Prostate gland (tissue), 2 donors: ENCODE data around the gene GRAP2. TPM values are rescaled to one million over a fixed set of nuclear protein-coding genes. Genes with fewer than 3 reads are reported as not detected.

ENCODE experiments used
- DNase-seq: peaks from one replicate; pipeline ENCODE4 v3.0.0-alpha.2; 2019; ENCODE audit warnings: low spot score
- H3K27ac ChIP-seq, 2 donors: fragments of 200-600 bp; sonication (generic); 2 replicates each; pipeline ENCODE4 v1.5.1; 2017 to 2019
- H3K27me3 ChIP-seq: fragments of 200-600 bp; sonication (generic); replicated peaks from 2 replicates; pipeline ENCODE4 v1.5.1; 2019; ENCODE audit not compliant: insufficient read depth
- H3K36me3 ChIP-seq, 2 donors: fragments of 200-600 bp; sonication (generic); 1 replicate in 1 of 2; 2 replicates in 1 of 2; pipeline versions ENCODE4 v1.5.1 to v1.8.1; 2017 to 2019
- H3K4me1 ChIP-seq: fragments of 200-600 bp; sonication (generic); replicated peaks from 2 replicates; pipeline ENCODE4 v1.5.1; 2019
- H3K4me3 ChIP-seq, 2 donors: fragments of 200-600 bp; sonication (generic); 2 replicates each; pipeline ENCODE4 v1.5.1; 2017 to 2019
- H3K9me3 ChIP-seq: fragments of 200-600 bp; sonication (generic); 2 replicates; pipeline ENCODE4 v1.5.1; 2017
- POLR2A ChIP-seq: fragments of 450-650 bp; IDR thresholded peaks from one replicate; pipeline ENCODE4 v1.6.1; 2016; ENCODE audit warnings: antibody characterized with exemption, mild to moderate bottlenecking
- POLR2AphosphoS5 ChIP-seq: sonication (generic); formaldehyde crosslinking; IDR thresholded peaks from one replicate; pipeline ENCODE4 v1.6.1; 2017; ENCODE audit warnings: antibody characterized with exemption
- WGBS: methylation state at CpG from one replicate; pipeline ENCODE4 v1.1.5; 2018; 5-methylcytosine and 5-hydroxymethylcytosine counted together
- intact Hi-C: fragments of 100-400 bp; cut with DNase I; formaldehyde crosslinking; loops from one replicate; pipeline ENCODE4 v1.14.2; 2022
- total RNA-seq, 2 donors: library from RNA; depleted of rRNA; stranded (reverse); fragments of >200 nt; gene quantifications; one replicate each; pipeline ENCODE4 v1.1.0, GENCODE V29; 2016
- TF ChIP-seq, protein P1 (sequence below), 4 experiments: fragments of 200-600 bp in 2 of 4; fragments of 450-650 bp in 2 of 4; sonication (generic) in 2 of 4; IDR thresholded peaks; 1 replicate in 3 of 4; 2 replicates in 1 of 4; pipeline ENCODE4 v1.5.1; 2016 to 2019; ENCODE audit warnings: antibody characterized with exemption in 4 of 4, mild to moderate bottlenecking in 2 of 4, moderate library complexity in 2 of 4

The GRAP2 gene
- total RNA-seq, 2 donors from 2014 or later, result 0.91 to 2.2 TPM

DNA sequence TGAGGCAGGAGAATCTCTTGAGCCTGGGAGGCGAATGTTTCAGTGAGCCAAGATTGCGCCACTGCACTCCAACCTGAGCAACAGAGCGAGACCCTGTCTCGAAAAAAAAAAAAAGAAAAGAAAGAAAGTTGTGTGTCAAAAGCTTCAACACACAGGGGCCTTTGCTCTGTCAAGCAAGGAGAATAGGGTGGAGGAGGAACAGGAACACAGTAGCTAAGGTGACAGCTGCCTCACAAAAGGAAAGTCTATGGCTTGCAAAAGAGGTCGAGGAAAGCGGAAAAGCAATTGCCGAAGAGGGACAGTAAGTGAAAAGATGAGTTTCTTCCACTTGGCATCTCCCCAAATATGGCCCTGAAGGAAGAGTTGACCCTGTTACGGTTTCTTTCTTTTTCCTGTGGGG is 32.9 kb downstream of the GRAP2 start:
- TF ChIP-seq POLR2A (no peak), POLR2AphosphoS5 (no peak)
- TF ChIP-seq, protein P1, sequence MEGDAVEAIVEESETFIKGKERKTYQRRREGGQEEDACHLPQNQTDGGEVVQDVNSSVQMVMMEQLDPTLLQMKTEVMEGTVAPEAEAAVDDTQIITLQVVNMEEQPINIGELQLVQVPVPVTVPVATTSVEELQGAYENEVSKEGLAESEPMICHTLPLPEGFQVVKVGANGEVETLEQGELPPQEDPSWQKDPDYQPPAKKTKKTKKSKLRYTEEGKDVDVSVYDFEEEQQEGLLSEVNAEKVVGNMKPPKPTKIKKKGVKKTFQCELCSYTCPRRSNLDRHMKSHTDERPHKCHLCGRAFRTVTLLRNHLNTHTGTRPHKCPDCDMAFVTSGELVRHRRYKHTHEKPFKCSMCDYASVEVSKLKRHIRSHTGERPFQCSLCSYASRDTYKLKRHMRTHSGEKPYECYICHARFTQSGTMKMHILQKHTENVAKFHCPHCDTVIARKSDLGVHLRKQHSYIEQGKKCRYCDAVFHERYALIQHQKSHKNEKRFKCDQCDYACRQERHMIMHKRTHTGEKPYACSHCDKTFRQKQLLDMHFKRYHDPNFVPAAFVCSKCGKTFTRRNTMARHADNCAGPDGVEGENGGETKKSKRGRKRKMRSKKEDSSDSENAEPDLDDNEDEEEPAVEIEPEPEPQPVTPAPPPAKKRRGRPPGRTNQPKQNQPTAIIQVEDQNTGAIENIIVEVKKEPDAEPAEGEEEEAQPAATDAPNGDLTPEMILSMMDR (IDR thresholded peaks at IDR 0.05), result no peak
- intact Hi-C loops, result no loop called here
- WGBS, result 90% methylated on average over 8 of the region's 8 CpGs
- no peaks in the 10 kb centered on the region for H3K4me1 ChIP-seq
- DNase-seq, result no peak
- H3K27ac ChIP-seq, result no peak overlapping the region
- H3K4me3 ChIP-seq, result no peak overlapping the region
- no peaks in the 10 kb centered on the region for H3K36me3 ChIP-seq
- H3K27me3 ChIP-seq, result no peaks in the 10 kb centered on the region
- no peaks in the 10 kb centered on the region for H3K9me3 ChIP-seq

DNA sequence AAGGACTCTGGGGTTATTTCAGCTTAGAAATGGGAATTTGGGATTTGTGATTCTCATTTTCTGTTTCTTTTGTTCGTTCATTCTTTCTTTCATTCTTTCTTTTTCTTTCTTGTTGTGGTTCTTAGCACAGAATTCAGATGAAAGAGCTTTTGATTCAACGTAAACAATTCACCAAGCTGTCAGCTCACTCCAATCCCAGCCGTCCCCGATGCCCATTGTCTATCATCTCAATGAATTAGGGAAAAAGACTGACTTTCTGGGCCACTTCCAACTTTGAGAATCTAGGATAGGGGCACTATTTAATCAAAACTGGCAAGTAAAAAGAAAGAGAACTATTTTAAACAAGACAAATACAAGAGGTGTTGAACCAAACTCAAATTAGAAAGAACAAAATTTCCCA is 34.2 kb downstream of the GRAP2 start:
- intact Hi-C loops, result no loop called here
- DNase-seq, result no peak
- H3K27ac ChIP-seq, result no peak overlapping the region
- H3K9me3 ChIP-seq, result no peaks in the 10 kb centered on the region
- no peaks in the 10 kb centered on the region for H3K27me3 ChIP-seq
- no peaks in the 10 kb centered on the region for H3K4me1 ChIP-seq
- no peak for TF ChIP-seq POLR2AphosphoS5
- no peak for TF ChIP-seq POLR2A
- TF ChIP-seq, protein P1 (IDR thresholded peaks at IDR 0.05), result no peak
- H3K36me3 ChIP-seq, result no peaks in the 10 kb centered on the region
- 70% methylated on average over 4 of the region's 4 CpGs for WGBS
- no peak overlapping the region for H3K4me3 ChIP-seq

DNA sequence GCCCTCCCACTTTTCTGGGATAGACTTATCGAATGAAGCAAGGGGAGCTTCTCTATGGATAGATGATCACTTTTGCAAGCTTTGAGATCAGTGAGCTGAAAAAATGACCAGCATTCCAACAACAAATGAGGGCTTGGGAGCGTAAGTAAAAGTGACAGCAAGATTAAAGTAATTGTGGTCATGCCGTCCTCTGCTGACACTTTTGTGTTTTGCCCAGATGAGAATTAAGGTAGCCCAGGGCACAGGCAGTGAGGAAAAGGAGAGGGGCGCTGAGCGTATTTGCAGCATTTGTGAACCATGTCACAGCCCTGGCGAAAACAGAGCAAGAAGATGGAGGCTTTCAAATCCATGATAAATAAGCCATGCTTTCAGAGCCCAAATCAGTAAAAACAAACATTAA is 34.7 kb downstream of the GRAP2 start:
- Histone ChIP-seq H3K36me3 (no peaks in the 10 kb centered on the region), H3K4me3 (no peak overlapping the region), H3K27ac (no peak overlapping the region), H3K9me3 (no peaks in the 10 kb centered on the region), H3K4me1 (no peaks in the 10 kb centered on the region), H3K27me3 (no peaks in the 10 kb centered on the region)
- intact Hi-C loops, result no loop called here
- WGBS, result 54% methylated on average over 6 of the region's 6 CpGs
- no peak for DNase-seq
- TF ChIP-seq POLR2AphosphoS5 (no peak), POLR2A (no peak)
- TF ChIP-seq, protein P1 (IDR thresholded peaks at IDR 0.05), result no peak

DNA sequence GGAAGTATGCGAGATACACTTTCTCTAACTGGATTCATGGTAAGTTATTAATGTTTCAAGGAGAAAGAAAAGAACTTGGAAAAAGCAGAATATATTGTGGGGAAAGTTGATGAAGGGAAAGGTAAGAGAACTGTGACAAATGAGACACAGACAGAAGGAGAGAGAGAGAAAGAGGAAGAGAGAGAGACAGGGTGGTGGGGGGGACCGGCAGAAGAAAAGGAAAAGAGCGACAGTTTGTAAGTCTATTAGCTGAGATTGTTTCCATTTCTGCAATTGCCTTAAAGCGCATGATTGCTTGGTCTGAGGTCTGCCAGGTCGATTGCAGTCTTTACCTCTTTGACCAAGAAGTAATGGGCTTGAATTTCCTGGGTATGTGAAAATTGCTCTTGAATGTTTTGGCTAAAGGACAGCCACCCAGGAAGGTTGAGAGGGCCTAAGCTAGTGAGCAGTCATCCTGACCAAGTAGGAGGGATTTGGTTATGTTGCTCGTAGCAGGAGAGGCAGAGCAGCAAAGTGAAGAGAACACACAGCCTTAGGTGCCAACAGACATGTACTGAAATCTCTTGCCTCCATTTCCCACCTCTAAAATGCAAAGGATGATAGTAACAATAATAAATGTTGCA is 35.8 kb downstream of the GRAP2 start:
- DNase-seq, result no peak
- H3K36me3 ChIP-seq, result no peaks in the 10 kb centered on the region
- TF ChIP-seq POLR2AphosphoS5 (no peak), POLR2A (no peak)
- TF ChIP-seq, protein P1 (IDR thresholded peaks at IDR 0.05), result no peak
- H3K9me3 ChIP-seq, result no peaks in the 10 kb centered on the region
- H3K27ac ChIP-seq, result no peak overlapping the region
- H3K4me3 ChIP-seq, result no peak overlapping the region
- no peaks in the 10 kb centered on the region for H3K4me1 ChIP-seq
- 83% methylated on average over 6 of the region's 6 CpGs for WGBS
- intact Hi-C loops, result no loop called here
- no peaks in the 10 kb centered on the region for H3K27me3 ChIP-seq

DNA sequence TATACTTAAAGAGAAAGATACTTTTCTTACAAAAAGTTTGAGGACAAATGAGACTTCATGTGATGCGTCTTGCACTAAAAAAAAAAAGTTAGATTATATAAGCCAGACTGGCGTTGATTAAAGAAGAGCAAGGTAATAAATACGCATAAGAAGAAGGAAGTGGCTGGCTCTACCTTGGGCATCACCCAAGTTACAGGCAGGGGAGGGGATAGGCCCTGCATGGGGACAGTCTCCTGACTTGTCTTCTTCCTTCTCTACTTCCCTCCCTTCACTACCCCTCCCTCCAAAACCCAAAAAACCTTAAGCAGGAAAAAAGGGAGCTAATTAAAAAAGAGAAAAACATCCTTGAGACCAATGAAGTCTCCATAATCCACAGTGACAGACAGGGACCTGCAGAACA is 37.0 kb downstream of the GRAP2 start:
- no peak for DNase-seq
- Histone ChIP-seq H3K4me3 (no peak overlapping the region), H3K27ac (no peak overlapping the region), H3K27me3 (no peaks in the 10 kb centered on the region), H3K4me1 (no peaks in the 10 kb centered on the region), H3K36me3 (no peaks in the 10 kb centered on the region), H3K9me3 (no peaks in the 10 kb centered on the region)
- TF ChIP-seq, protein P1 (IDR thresholded peaks at IDR 0.05), result no peak
- TF ChIP-seq POLR2A, result no peak
- intact Hi-C loops, result no loop called here
- 58% methylated on average over 3 of the region's 3 CpGs for WGBS
